Endothelial cell of umbilical vein (primary cell): ENCODE results near the gene DHRS11. TPM values are rescaled to one million over a fixed set of nuclear protein-coding genes. Genes with fewer than 3 reads are reported as not detected.

ENCODE experiments used
- BruUV-seq: library from RNA; stranded (reverse); fragments of 400-500 nt; replicated peaks from 2 replicates; lab custom pipeline; 2021; lab: Mats Ljungman, UMichigan
- CTCF ChIA-PET: fragments of 300-600, 350-600 bp; sonication (Branson Sonifier 250); formaldehyde crosslinking; loops from one replicate; lab custom pipeline; 2021; ENCODE audit warnings: antibody characterized with exemption, inconsistent platforms; lab: Charles Lee
- POLR2A ChIA-PET: fragments of 300-600, 350-600 bp; sonication (Branson Sonifier 250); formaldehyde crosslinking; loops from one replicate; lab custom pipeline; 2021; ENCODE audit warnings: antibody characterized with exemption, inconsistent platforms; lab: Charles Lee
- DNase-seq: peaks from one replicate; pipeline ENCODE4 v3.0.0-alpha.2; 2011; ENCODE audit warnings: low read depth, low spot score
- FAIRE-seq: peaks from 2 replicates; lab custom pipeline; 2011; peaks lifted over from hg19 to GRCh38; lab: Jason Lieb, UNC
- H2AFZ ChIP-seq: 2 replicates; pipeline ENCODE4 v1.6.0; 2012; ENCODE audit warnings: low read depth, low read length, control low read depth, inconsistent platforms
- H3K27ac ChIP-seq: 2 replicates; pipeline ENCODE4 v1.5.1; 2011; ENCODE audit warnings: low read depth, mild to moderate bottlenecking, control low read depth, low read length, moderate library complexity; ENCODE audit not compliant: insufficient read depth
- H3K27me3 ChIP-seq, 2 experiments: 2 replicates each; pipeline versions ENCODE4 v1.6.0 to v1.6.1; 2011; ENCODE audit warnings: low read length in 2 of 2, mixed read lengths in 1 of 2; ENCODE audit not compliant: control insufficient read depth in 2 of 2, insufficient read depth in 2 of 2
- H3K36me3 ChIP-seq, 2 experiments: 2 replicates in 1 of 2; 3 replicates in 1 of 2; pipeline ENCODE4 v1.5.1; 2011; ENCODE audit warnings: low read length in 2 of 2, mild to moderate bottlenecking in 1 of 2, moderate library complexity in 1 of 2; ENCODE audit not compliant: control insufficient read depth in 2 of 2, insufficient read depth in 2 of 2; ENCODE audit errors: extremely low read depth in 1 of 2
- H3K4me1 ChIP-seq: 3 replicates; pipeline ENCODE4 v1.5.1; 2011; ENCODE audit warnings: mild to moderate bottlenecking, low read length; ENCODE audit not compliant: control insufficient read depth, insufficient read depth; ENCODE audit errors: extremely low read depth
- H3K4me2 ChIP-seq: 2 replicates; pipeline ENCODE4 v1.6.1; 2011; ENCODE audit warnings: low read length, control low read depth, mixed read lengths; ENCODE audit not compliant: insufficient read depth
- H3K4me3 ChIP-seq, 3 experiments: fragments of 200-600 bp in 1 of 3; sonication (generic), shearing (Covaris generic) in 1 of 3; replicated peaks in 1 of 3; 2 replicates each; pipeline ENCODE4 v1.5.1; 2011 to 2016; ENCODE audit warnings: control low read depth in 3 of 3, low read length in 3 of 3, mild to moderate bottlenecking in 2 of 3, inconsistent platforms in 1 of 3, low read depth in 1 of 3, moderate library complexity in 1 of 3; ENCODE audit not compliant: insufficient read depth in 1 of 3
- H3K79me2 ChIP-seq: 2 replicates; pipeline ENCODE4 v1.6.0; 2012; ENCODE audit warnings: low read length, inconsistent platforms; ENCODE audit not compliant: control insufficient read depth, insufficient read depth
- H3K9ac ChIP-seq: replicated peaks from 2 replicates; pipeline ENCODE3; 2011; ENCODE audit warnings: low read length, control low read depth; ENCODE audit not compliant: insufficient read depth; ENCODE audit errors: extremely low read depth
- H3K9me1 ChIP-seq: replicated peaks from 3 replicates; pipeline ENCODE4 v1.6.0; 2011; ENCODE audit warnings: mild to moderate bottlenecking, low read length; ENCODE audit not compliant: control insufficient read depth, insufficient read depth; ENCODE audit errors: extremely low read depth
- H3K9me3 ChIP-seq: replicated peaks from 2 replicates; pipeline ENCODE4 v1.5.1; 2012; ENCODE audit warnings: low read length, inconsistent platforms; ENCODE audit not compliant: control insufficient read depth, insufficient read depth
- H4K20me1 ChIP-seq: replicated peaks from 2 replicates; pipeline ENCODE3; 2011; ENCODE audit warnings: mild to moderate bottlenecking, low read length; ENCODE audit not compliant: control insufficient read depth, insufficient read depth; ENCODE audit errors: extremely low read depth
- CTCF ChIP-seq, 2 donors: IDR thresholded peaks; 1 replicate in 1 of 2; 2 replicates in 1 of 2; pipeline ENCODE4 v1.5.1; 2011; ENCODE audit warnings: low read length in 2 of 2, mild to moderate bottlenecking in 2 of 2, moderate library complexity in 2 of 2, control low read depth in 1 of 2, inconsistent platforms in 1 of 2, low read depth in 1 of 2; ENCODE audit not compliant: insufficient read depth in 1 of 2; ENCODE audit errors: extremely low read depth in 1 of 2
- EZH2 ChIP-seq: IDR thresholded peaks from 2 replicates; pipeline ENCODE4 v1.6.1; 2012; ENCODE audit warnings: borderline replicate concordance, low read depth, mild to moderate bottlenecking, moderate library complexity, low read length, inconsistent platforms; ENCODE audit not compliant: severe bottlenecking
- FOS ChIP-seq: IDR thresholded peaks from 2 replicates; pipeline ENCODE4 v1.6.1; 2011; ENCODE audit warnings: mild to moderate bottlenecking, low read length, moderate library complexity, borderline replicate concordance; ENCODE audit not compliant: insufficient read depth
- GATA2 ChIP-seq: IDR thresholded peaks from 2 replicates; pipeline ENCODE4 v1.7.0; 2011; ENCODE audit warnings: low read depth, mild to moderate bottlenecking, moderate library complexity, mixed read lengths, low read length; ENCODE audit not compliant: insufficient read length, insufficient read depth
- JUN ChIP-seq: IDR thresholded peaks from 2 replicates; pipeline ENCODE4 v1.6.1; 2011; ENCODE audit warnings: borderline replicate concordance, low read depth; ENCODE audit not compliant: insufficient read length, insufficient read depth
- MAX ChIP-seq: IDR thresholded peaks from 2 replicates; pipeline ENCODE4 v1.6.1; 2011; ENCODE audit not compliant: insufficient read depth, insufficient read length
- MYC ChIP-seq: IDR thresholded peaks from one replicate; pipeline ENCODE4 v1.6.1; 2011; ENCODE audit warnings: mild to moderate bottlenecking, low read depth, low read length
- POLR2A ChIP-seq: IDR thresholded peaks from 2 replicates; pipeline ENCODE4 v1.6.1; 2012; ENCODE audit warnings: low read depth, mild to moderate bottlenecking, control low read depth, low read length
- POLR2AphosphoS5 ChIP-seq: IDR thresholded peaks from 2 replicates; pipeline ENCODE4 v1.6.1; 2012; ENCODE audit warnings: low read depth, mild to moderate bottlenecking, control low read depth, low read length, moderate library complexity; ENCODE audit not compliant: insufficient read depth
- dilution Hi-C: fragments of 300-500 bp; cut with MboI; formaldehyde crosslinking; loops from one replicate; pipeline ENCODE4 v1.15.0; 2019; ENCODE audit warnings: low sequenced_read_pairs; ENCODE audit not compliant: extremely low pct_ligation_motif_present
- intact Hi-C: fragments of 100-400 bp; cut with micrococcal nuclease; formaldehyde crosslinking; loops from one replicate; pipeline ENCODE4 v1.10.0; 2022
- polyA plus RNA-seq, 4 experiments: library from polyadenylated mRNA; depleted of rRNA in 3 of 4; stranded (reverse) in 3 of 4; unstranded in 1 of 4; fragments of >200 nt; gene quantifications; 2 replicates each; pipeline versions ENCODE4 v1.2.1 to v1.2.3, GENCODE V29; 2011 to 2012; ENCODE audit warnings: missing spikeins in 1 of 4
- total RNA-seq: library from RNA; stranded (reverse); gene quantifications from 2 replicates; pipeline ENCODE4 v1.2.3, GENCODE V29; 2021

The DHRS11 gene
- total and polyA plus RNA-seq, 2 donors (not counting 3 experiments of a cell fraction or from before 2014, with no cell fraction given): 9.8 to 15.7 TPM

- DNase-seq: no peak
- dilution Hi-C loops (no loop called here), intact Hi-C loops (no loop called here)
- Histone ChIP-seq H3K79me2 (no peaks in the 10 kb centered on the region), H2AFZ (no peak overlapping the region), H3K27ac (no peak overlapping the region), H3K36me3 (no peaks in the 10 kb centered on the region), H3K9me1 (no peaks in the 10 kb centered on the region), H3K4me1 (no peaks in the 10 kb centered on the region), H3K9ac (no peak overlapping the region), H3K27me3 (peaks cover 0 to 5% of the 10 kb centered on the region in 2 experiments), H4K20me1 (no peaks in the 10 kb centered on the region), H3K4me2 (no peak overlapping the region), H3K9me3 (no peaks in the 10 kb centered on the region), H3K4me3 (no peak overlapping the region)
- ChIA-PET POLR2A (no interaction called here), CTCF (interaction anchor here (0.9 to 9.1 kb wide), 8 partner anchors 25 to 613 kb away, joined by 3 to 201 read pairs (median 6); partner anchors contain the start of genes AATF and MRM1)
- no TSS peak for BruUV-seq
- FAIRE-seq: no peak
- TF ChIP-seq JUN (no peak), POLR2AphosphoS5 (no peak), MYC (no peak), MAX (no peak), FOS (no peak), EZH2 (no peak), GATA2 (no peak), CTCF (IDR thresholded peaks at IDR 0.05; ENCODE audit: extremely low read depth in 1 of 2, insufficient read depth in 1 of 2, low read depth in 1 of 2, low read length in 2 of 2) (no peak), POLR2A (no peak)
Observed at GRCh38 chr17:36627101-36627500, 35.4 kb downstream of the DHRS11 start.
